OCI-LY7 (cell line): ENCODE measurements around the gene CBX2.

ENCODE experiments used
- CTCF ChIP-seq: fragments of 200-600 bp; sonication (generic); conservative IDR thresholded peaks from 2 replicates; pipeline ENCODE4 v1.5.1; 2014; ENCODE audit warnings: mild to moderate bottlenecking, antibody characterized with exemption, low read length, moderate library complexity, mixed read lengths
- EZH2phosphoT487 ChIP-seq: fragments of 200-600 bp; sonication (generic); IDR thresholded peaks from 2 replicates; pipeline ENCODE4 v1.6.1; 2018; ENCODE audit warnings: low read depth, borderline replicate concordance, mild to moderate bottlenecking, mixed run types, antibody characterized with exemption, low read length, moderate library complexity, mixed read lengths

GRCh38 chr17:79765708-79766107 is 12.2 kb upstream of the CBX2 start:
- TF ChIP-seq CTCF: no peak
- no peak for TF ChIP-seq EZH2phosphoT487
